Transverse colon (tissue), 4 donors: ENCODE measurements around the gene PRRT1.

Source experiments
- EP300 ChIP-seq: sonication (generic); formaldehyde crosslinking; IDR thresholded peaks from one replicate; pipeline ENCODE4 v1.6.1; 2017; ENCODE audit warnings: antibody characterized with exemption, low read depth
- POLR2A ChIP-seq: fragments of 450-650 bp; IDR thresholded peaks from one replicate; pipeline ENCODE4 v1.6.1; 2016; ENCODE audit warnings: antibody characterized with exemption, mild to moderate bottlenecking, moderate library complexity
- POLR2AphosphoS5 ChIP-seq, 3 donors: sonication (generic); formaldehyde crosslinking; IDR thresholded peaks; one replicate each; pipeline ENCODE4 v1.6.1; 2016; ENCODE audit warnings: antibody characterized with exemption in 3 of 3
- TF ChIP-seq, protein P1 (sequence below), 5 experiments: fragments of 200-600 bp in 3 of 5; fragments of 450-650 bp in 2 of 5; sonication (generic) in 3 of 5; IDR thresholded peaks; 1 replicate in 2 of 5; 2 replicates in 3 of 5; pipeline ENCODE4 v1.5.1; 2016 to 2017; ENCODE audit warnings: antibody characterized with exemption in 5 of 5, inconsistent platforms in 3 of 5, mild to moderate bottlenecking in 2 of 5, moderate library complexity in 1 of 5

DNA sequence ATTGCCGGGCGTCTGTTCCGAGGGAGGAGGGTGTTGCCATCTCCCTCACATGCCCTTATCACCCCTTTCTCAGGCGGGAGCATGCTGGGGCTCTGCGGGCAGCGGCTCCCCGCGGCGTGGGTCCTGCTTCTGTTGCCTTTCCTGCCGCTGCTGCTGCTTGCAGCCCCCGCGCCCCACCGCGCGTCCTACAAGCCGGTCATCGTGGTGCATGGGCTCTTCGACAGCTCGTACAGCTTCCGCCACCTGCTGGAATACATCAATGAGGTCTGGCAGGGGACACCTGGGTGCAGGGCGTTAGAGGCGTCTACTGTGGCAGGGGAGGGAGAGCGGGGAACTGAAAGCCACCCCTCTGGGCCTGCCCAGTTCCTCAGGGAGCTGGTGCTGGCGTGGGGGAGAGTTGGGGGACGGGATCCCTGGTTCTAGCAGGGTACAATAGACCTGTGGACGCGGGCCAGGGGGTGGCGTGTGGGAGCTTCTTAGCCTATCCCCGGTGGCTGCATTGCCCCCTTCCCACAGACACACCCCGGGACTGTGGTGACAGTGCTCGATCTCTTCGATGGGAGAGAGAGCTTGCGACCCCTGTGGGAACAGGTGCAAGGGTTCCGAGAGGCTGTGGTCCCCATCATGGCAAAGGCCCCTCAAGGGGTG is 2.9 kb upstream of the PRRT1 start:
- TF ChIP-seq, protein P1, sequence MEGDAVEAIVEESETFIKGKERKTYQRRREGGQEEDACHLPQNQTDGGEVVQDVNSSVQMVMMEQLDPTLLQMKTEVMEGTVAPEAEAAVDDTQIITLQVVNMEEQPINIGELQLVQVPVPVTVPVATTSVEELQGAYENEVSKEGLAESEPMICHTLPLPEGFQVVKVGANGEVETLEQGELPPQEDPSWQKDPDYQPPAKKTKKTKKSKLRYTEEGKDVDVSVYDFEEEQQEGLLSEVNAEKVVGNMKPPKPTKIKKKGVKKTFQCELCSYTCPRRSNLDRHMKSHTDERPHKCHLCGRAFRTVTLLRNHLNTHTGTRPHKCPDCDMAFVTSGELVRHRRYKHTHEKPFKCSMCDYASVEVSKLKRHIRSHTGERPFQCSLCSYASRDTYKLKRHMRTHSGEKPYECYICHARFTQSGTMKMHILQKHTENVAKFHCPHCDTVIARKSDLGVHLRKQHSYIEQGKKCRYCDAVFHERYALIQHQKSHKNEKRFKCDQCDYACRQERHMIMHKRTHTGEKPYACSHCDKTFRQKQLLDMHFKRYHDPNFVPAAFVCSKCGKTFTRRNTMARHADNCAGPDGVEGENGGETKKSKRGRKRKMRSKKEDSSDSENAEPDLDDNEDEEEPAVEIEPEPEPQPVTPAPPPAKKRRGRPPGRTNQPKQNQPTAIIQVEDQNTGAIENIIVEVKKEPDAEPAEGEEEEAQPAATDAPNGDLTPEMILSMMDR (IDR thresholded peaks at IDR 0.05) = peak; percentile 56 to 89 (median 61)
- peak; percentile 48 for TF ChIP-seq POLR2A
- peak in 1 of 3 donors; percentile 63 for TF ChIP-seq POLR2AphosphoS5 (IDR thresholded peaks at IDR 0.05)
- TF ChIP-seq EP300 = no peak
